ENCODE measurements around the gene ANKS1A.

GRCh38 chr6:35073766-35074471 lies 184.9 kb downstream of the ANKS1A start:
- TF ChIP-seq POLR2A (IDR thresholded peaks at IDR 0.05; ENCODE audit: low read length) (no peak), GATA1 (IDR thresholded peaks at IDR 0.05; ENCODE audit: low read depth, low read length) (no peak)
